Testis (tissue), 2 donors: Measurements from ENCODE around the gene ATG10.

ENCODE experiments used
- POLR2A ChIP-seq: fragments of 450-650 bp; IDR thresholded peaks from one replicate; pipeline ENCODE4 v1.6.1; 2017; ENCODE audit warnings: antibody characterized with exemption, mild to moderate bottlenecking, moderate library complexity
- TF ChIP-seq, protein P1 (sequence below), 3 experiments: fragments of 450-650 bp in 2 of 3; fragments of 200-600 bp in 1 of 3; sonication (generic) in 1 of 3; IDR thresholded peaks; one replicate each; pipeline ENCODE4 v1.5.1; 2016 to 2019; ENCODE audit warnings: antibody characterized with exemption in 3 of 3, mild to moderate bottlenecking in 2 of 3, moderate library complexity in 1 of 3

DNA sequence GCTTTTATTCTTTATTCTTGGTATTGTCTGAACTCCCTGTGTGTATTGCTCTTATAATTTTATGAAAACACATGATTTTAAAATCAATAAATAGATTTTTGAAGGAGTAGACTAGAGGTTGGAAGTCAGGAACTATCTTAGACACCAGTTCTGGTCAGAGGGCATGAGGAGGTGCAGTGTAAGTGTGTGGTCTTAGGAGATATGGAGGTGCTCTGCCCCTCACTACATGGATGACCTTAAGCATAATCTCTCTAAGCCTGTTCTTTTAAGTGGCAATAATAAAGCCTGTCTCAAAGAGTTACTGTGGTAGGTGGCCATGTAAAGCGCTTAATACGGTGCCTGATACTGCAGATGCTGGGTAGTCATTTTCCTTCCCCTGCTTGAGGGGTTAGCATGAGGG, 272.3 kb downstream of the ATG10 start:
- TF ChIP-seq, protein P1, sequence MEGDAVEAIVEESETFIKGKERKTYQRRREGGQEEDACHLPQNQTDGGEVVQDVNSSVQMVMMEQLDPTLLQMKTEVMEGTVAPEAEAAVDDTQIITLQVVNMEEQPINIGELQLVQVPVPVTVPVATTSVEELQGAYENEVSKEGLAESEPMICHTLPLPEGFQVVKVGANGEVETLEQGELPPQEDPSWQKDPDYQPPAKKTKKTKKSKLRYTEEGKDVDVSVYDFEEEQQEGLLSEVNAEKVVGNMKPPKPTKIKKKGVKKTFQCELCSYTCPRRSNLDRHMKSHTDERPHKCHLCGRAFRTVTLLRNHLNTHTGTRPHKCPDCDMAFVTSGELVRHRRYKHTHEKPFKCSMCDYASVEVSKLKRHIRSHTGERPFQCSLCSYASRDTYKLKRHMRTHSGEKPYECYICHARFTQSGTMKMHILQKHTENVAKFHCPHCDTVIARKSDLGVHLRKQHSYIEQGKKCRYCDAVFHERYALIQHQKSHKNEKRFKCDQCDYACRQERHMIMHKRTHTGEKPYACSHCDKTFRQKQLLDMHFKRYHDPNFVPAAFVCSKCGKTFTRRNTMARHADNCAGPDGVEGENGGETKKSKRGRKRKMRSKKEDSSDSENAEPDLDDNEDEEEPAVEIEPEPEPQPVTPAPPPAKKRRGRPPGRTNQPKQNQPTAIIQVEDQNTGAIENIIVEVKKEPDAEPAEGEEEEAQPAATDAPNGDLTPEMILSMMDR (IDR thresholded peaks at IDR 0.05) = no peak
- TF ChIP-seq POLR2A = no peak
